Stomach (tissue), 4 donors: ENCODE measurements around the gene HLA-E.

ENCODE experiments used
- CTCF ChIP-seq, 7 experiments: fragments of 450-650 bp in 4 of 7; fragments of 200-600 bp in 3 of 7; sonication (generic) in 3 of 7; IDR thresholded peaks; one replicate each; pipeline ENCODE4 v1.5.1; 2016 to 2019; ENCODE audit warnings: antibody characterized with exemption in 7 of 7, control low read depth in 2 of 7, mild to moderate bottlenecking in 1 of 7
- EP300 ChIP-seq: sonication (generic); formaldehyde crosslinking; IDR thresholded peaks from one replicate; pipeline ENCODE4 v1.6.1; 2017; ENCODE audit warnings: antibody characterized with exemption
- POLR2A ChIP-seq, 4 donors: fragments of 450-650 bp; IDR thresholded peaks; one replicate each; pipeline ENCODE4 v1.6.1; 2016; ENCODE audit warnings: antibody characterized with exemption in 4 of 4, control low read depth in 2 of 4, mild to moderate bottlenecking in 1 of 4, moderate library complexity in 1 of 4
- POLR2AphosphoS5 ChIP-seq, 3 donors: sonication (generic); formaldehyde crosslinking; IDR thresholded peaks; one replicate each; pipeline ENCODE4 v1.6.1; 2016; ENCODE audit warnings: antibody characterized with exemption in 3 of 3

- TF ChIP-seq POLR2AphosphoS5 (IDR thresholded peaks at IDR 0.05) (no peak), CTCF (IDR thresholded peaks at IDR 0.05) (no peak), POLR2A (IDR thresholded peaks at IDR 0.05) (no peak), EP300 (no peak)
These were observed 7.9 kb upstream of the HLA-E start for GRCh38 chr6:30481211-30481964.
